GM23338 (cell line): ENCODE results near the gene STAM. TPM values are rescaled to one million over a fixed set of nuclear protein-coding genes. Genes with fewer than 3 reads are reported as not detected.

Experiments
- ATAC-seq: fragments of 200-7000 bp; cut with Tn5 transposase; 3 replicates; pipeline ENCODE4 v1.9.1; 2020
- DNase-seq: peaks from one replicate; pipeline ENCODE4 v3.0.0-alpha.2; 2015; ENCODE audit warnings: low spot score
- H2AFZ ChIP-seq: fragments of 200-600 bp; sonication (generic); 2 replicates; pipeline ENCODE4 v1.8.0; 2016; ENCODE audit warnings: antibody characterized with exemption, mild to moderate bottlenecking, moderate library complexity
- H3F3A ChIP-seq: fragments of 200-600 bp; sonication (generic); replicated peaks from 2 replicates; pipeline ENCODE4 v1.8.0; 2017; ENCODE audit warnings: antibody characterized with exemption, mixed run types, low read depth
- H3K27ac ChIP-seq: fragments of 200-600 bp; sonication (generic); 2 replicates; pipeline ENCODE4 v1.6.1; 2016; ENCODE audit warnings: low read depth
- H3K27me3 ChIP-seq: fragments of 200-600 bp; sonication (generic); 2 replicates; pipeline ENCODE4 v1.8.0; 2016; ENCODE audit warnings: mild to moderate bottlenecking, mixed run types, moderate library complexity; ENCODE audit not compliant: insufficient read depth
- H3K36me3 ChIP-seq: fragments of 200-600 bp; sonication (generic); 2 replicates; pipeline ENCODE4 v1.8.0; 2016; ENCODE audit warnings: mild to moderate bottlenecking; ENCODE audit not compliant: insufficient read depth
- H3K4me1 ChIP-seq: fragments of 200-600 bp; sonication (generic); 2 replicates; pipeline ENCODE4 v1.8.0; 2016; ENCODE audit warnings: mild to moderate bottlenecking, moderate library complexity; ENCODE audit not compliant: insufficient read depth
- H3K4me2 ChIP-seq: fragments of 200-600 bp; sonication (generic); 2 replicates; pipeline ENCODE4 v1.7.1; 2017; ENCODE audit warnings: mixed run types
- H3K4me3 ChIP-seq: fragments of 200-600 bp; sonication (generic); 2 replicates; pipeline ENCODE4 v1.6.1; 2016; ENCODE audit warnings: mixed run types
- H3K79me2 ChIP-seq: fragments of 200-600 bp; sonication (generic); replicated peaks from 2 replicates; pipeline ENCODE4 v1.8.0; 2017; ENCODE audit warnings: mild to moderate bottlenecking; ENCODE audit not compliant: insufficient read depth
- H3K9me2 ChIP-seq: fragments of 200-600 bp; sonication (generic); 2 replicates; pipeline ENCODE4 v1.8.0; 2017; ENCODE audit not compliant: insufficient read depth
- H4K20me1 ChIP-seq: fragments of 200-600 bp; sonication (generic); replicated peaks from 2 replicates; pipeline ENCODE4 v1.8.0; 2017; ENCODE audit warnings: mild to moderate bottlenecking; ENCODE audit not compliant: insufficient read depth
- H3K27ac Mint-ChIP-seq: 2 replicates; pipeline ENCODE4 v1.8.0; 2020; ENCODE audit warnings: inconsistent platforms, mild to moderate bottlenecking, moderate library complexity, mixed read lengths
- H3K27me3 Mint-ChIP-seq: 3 replicates; pipeline ENCODE4 v1.8.0; 2022; ENCODE audit warnings: low read depth, mild to moderate bottlenecking, moderate library complexity, mixed read lengths, inconsistent platforms; ENCODE audit not compliant: insufficient read depth, poor library complexity
- H3K36me3 Mint-ChIP-seq: 3 replicates; pipeline ENCODE4 v1.8.0; 2021; ENCODE audit warnings: low read depth, mild to moderate bottlenecking, inconsistent platforms, moderate library complexity, mixed read lengths
- H3K4me1 Mint-ChIP-seq: 3 replicates; pipeline ENCODE4 v1.8.0; 2020; ENCODE audit warnings: mild to moderate bottlenecking, inconsistent platforms, mixed read lengths
- H3K4me3 Mint-ChIP-seq: 3 replicates; pipeline ENCODE4 v1.8.0; 2021; ENCODE audit warnings: moderate library complexity, mild to moderate bottlenecking, inconsistent platforms, mixed read lengths
- H3K9me3 Mint-ChIP-seq: 3 replicates; pipeline ENCODE4 v1.8.0; 2020; ENCODE audit warnings: moderate library complexity, mild to moderate bottlenecking, inconsistent platforms, mixed read lengths
- CREB1 ChIP-seq: fragments of 250-450 bp; sonication (Bioruptor Pico); IDR thresholded peaks from 2 replicates; pipeline ENCODE4 v1.5.0; 2020; ENCODE audit warnings: low read depth, mild to moderate bottlenecking, moderate library complexity
- CTCF ChIP-seq, 2 experiments: fragments of 200-600 bp in 1 of 2; sonication (generic) in 1 of 2; conservative IDR thresholded peaks; 2 replicates each; pipeline versions ENCODE4 v1.5.1 to v1.6.1; 2016 to 2017; ENCODE audit warnings: antibody characterized with exemption in 2 of 2, low read depth in 2 of 2, mild to moderate bottlenecking in 2 of 2, moderate library complexity in 1 of 2
- ETS1 ChIP-seq: IDR thresholded peaks from 2 replicates; pipeline ENCODE4 v1.6.1; 2016; ENCODE audit warnings: antibody characterized with exemption
- EZH2 ChIP-seq: fragments of 200-600 bp; sonication (generic); IDR thresholded peaks from one replicate; pipeline ENCODE4 v1.8.0; 2017; ENCODE audit warnings: antibody characterized with exemption, mild to moderate bottlenecking, low read depth; ENCODE audit not compliant: unreplicated experiment
- EZH2phosphoT487 ChIP-seq: fragments of 200-600 bp; sonication (generic); IDR thresholded peaks from one replicate; pipeline ENCODE4 v1.8.1; 2018; ENCODE audit warnings: antibody characterized with exemption; ENCODE audit not compliant: unreplicated experiment
- JUNB ChIP-seq: IDR thresholded peaks from one replicate; pipeline ENCODE4 v1.6.1; 2016; ENCODE audit warnings: antibody characterized with exemption; ENCODE audit not compliant: unreplicated experiment
- NANOG ChIP-seq: IDR thresholded peaks from 2 replicates; pipeline ENCODE4 v1.6.1; 2016; ENCODE audit warnings: antibody characterized with exemption, borderline replicate concordance
- POLR2AphosphoS5 ChIP-seq: IDR thresholded peaks from 2 replicates; pipeline ENCODE4 v1.6.1; 2016; ENCODE audit warnings: antibody characterized with exemption, low read depth
- REST ChIP-seq: IDR thresholded peaks from one replicate; pipeline ENCODE4 v1.6.1; 2018; ENCODE audit warnings: antibody characterized with exemption; ENCODE audit not compliant: unreplicated experiment
- STAT1 ChIP-seq: IDR thresholded peaks from one replicate; pipeline ENCODE4 v1.6.1; 2016; ENCODE audit warnings: antibody characterized with exemption; ENCODE audit not compliant: unreplicated experiment
- ZNF114 ChIP-seq: fragments of 250-450 bp; sonication (Bioruptor Pico); IDR thresholded peaks from 2 replicates; pipeline ENCODE4 v1.5.0; 2020; ENCODE audit warnings: mild to moderate bottlenecking, moderate library complexity
- ZNF331 ChIP-seq: fragments of 250-450 bp; sonication (Bioruptor Pico); IDR thresholded peaks from 2 replicates; pipeline ENCODE4 v1.5.0; 2020; ENCODE audit warnings: low read depth, mild to moderate bottlenecking, moderate library complexity
- ZNF462 ChIP-seq: fragments of 250-450 bp; sonication (Bioruptor Pico); IDR thresholded peaks from 2 replicates; pipeline ENCODE4 v1.5.0; 2020; ENCODE audit warnings: mild to moderate bottlenecking, moderate library complexity
- polyA plus RNA-seq: library from polyadenylated mRNA; unstranded; fragments of >200 nt; fragmentation: Nextera tagmentation; extraction: Ambion mirVana; gene quantifications from 2 replicates; pipeline ENCODE4 v1.2.1, GENCODE V29; 2016
- total RNA-seq: library from RNA; depleted of rRNA; stranded (reverse); fragments of >200 nt; shearing (Covaris generic); gene quantifications from 2 replicates; pipeline ENCODE4 v1.2.3, GENCODE V29; 2014

Gene STAM
- total and polyA plus RNA-seq, 2 experiments from 2014 or later = 28.8 to 40.5 TPM

- H4K20me1 ChIP-seq = no peaks in the 10 kb centered on the region
- no peaks in the 10 kb centered on the region for H3K9me2 ChIP-seq
- H3K36me3 Mint-ChIP-seq = no peaks in the 10 kb centered on the region
- no peaks in the 10 kb centered on the region for H3K36me3 ChIP-seq
- no peak overlapping the region for H3K4me3 Mint-ChIP-seq
- no peak overlapping the region for H2AFZ ChIP-seq
- peaks cover 7% of the 10 kb centered on the region; the same call in 1 of the 3 replicates for H3K9me3 Mint-ChIP-seq
- H3K4me1 Mint-ChIP-seq = no peaks in the 10 kb centered on the region
- H3K27ac ChIP-seq = no peak overlapping the region
- no peak for ATAC-seq
- no peak overlapping the region for H3K4me3 ChIP-seq
- TF ChIP-seq ZNF114 (CRISPR knock-in tag) = no peak
- no peak for TF ChIP-seq REST
- no peak for TF ChIP-seq ZNF331 (CRISPR knock-in tag)
- no peak for TF ChIP-seq STAT1
- TF ChIP-seq NANOG = no peak
- TF ChIP-seq ETS1 = no peak
- no peak for TF ChIP-seq CTCF (conservative IDR thresholded peaks at IDR 0.05; ENCODE audit: low read depth in 2 of 2)
- no peak for TF ChIP-seq ZNF462
- no peak for TF ChIP-seq POLR2AphosphoS5
- no peak for TF ChIP-seq EZH2
- no peak for TF ChIP-seq JUNB
- TF ChIP-seq EZH2phosphoT487 = no peak
- TF ChIP-seq CREB1 (CRISPR knock-in tag) = no peak
- H3F3A ChIP-seq = no peaks in the 10 kb centered on the region
- H3K4me2 ChIP-seq = no peak overlapping the region
- no peaks in the 10 kb centered on the region for H3K27me3 Mint-ChIP-seq
- H3K79me2 ChIP-seq = no peaks in the 10 kb centered on the region
- no peaks in the 10 kb centered on the region for H3K27me3 ChIP-seq
- no peak for DNase-seq
- H3K27ac Mint-ChIP-seq = no peak overlapping the region
- no peaks in the 10 kb centered on the region for H3K4me1 ChIP-seq
Measured at GRCh38 chr10:17624996-17625395, 19.0 kb upstream of the STAM start.
